GM18868 (cell line): Measurements from ENCODE around the gene AXIN2.
A peak's percentile ranks its signal among the peaks of the same experiment; 100 is the strongest.

Experiments
- ATAC-seq: cut with Tn5 transposase; IDR thresholded peaks from one replicate; pipeline ENCODE4 v1.9.1; 2021; ENCODE audit warnings: mild to moderate bottlenecking, moderate library complexity; ENCODE audit not compliant: unreplicated experiment

AXIN2 gene, protein sequence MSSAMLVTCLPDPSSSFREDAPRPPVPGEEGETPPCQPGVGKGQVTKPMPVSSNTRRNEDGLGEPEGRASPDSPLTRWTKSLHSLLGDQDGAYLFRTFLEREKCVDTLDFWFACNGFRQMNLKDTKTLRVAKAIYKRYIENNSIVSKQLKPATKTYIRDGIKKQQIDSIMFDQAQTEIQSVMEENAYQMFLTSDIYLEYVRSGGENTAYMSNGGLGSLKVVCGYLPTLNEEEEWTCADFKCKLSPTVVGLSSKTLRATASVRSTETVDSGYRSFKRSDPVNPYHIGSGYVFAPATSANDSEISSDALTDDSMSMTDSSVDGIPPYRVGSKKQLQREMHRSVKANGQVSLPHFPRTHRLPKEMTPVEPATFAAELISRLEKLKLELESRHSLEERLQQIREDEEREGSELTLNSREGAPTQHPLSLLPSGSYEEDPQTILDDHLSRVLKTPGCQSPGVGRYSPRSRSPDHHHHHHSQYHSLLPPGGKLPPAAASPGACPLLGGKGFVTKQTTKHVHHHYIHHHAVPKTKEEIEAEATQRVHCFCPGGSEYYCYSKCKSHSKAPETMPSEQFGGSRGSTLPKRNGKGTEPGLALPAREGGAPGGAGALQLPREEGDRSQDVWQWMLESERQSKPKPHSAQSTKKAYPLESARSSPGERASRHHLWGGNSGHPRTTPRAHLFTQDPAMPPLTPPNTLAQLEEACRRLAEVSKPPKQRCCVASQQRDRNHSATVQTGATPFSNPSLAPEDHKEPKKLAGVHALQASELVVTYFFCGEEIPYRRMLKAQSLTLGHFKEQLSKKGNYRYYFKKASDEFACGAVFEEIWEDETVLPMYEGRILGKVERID

DNA sequence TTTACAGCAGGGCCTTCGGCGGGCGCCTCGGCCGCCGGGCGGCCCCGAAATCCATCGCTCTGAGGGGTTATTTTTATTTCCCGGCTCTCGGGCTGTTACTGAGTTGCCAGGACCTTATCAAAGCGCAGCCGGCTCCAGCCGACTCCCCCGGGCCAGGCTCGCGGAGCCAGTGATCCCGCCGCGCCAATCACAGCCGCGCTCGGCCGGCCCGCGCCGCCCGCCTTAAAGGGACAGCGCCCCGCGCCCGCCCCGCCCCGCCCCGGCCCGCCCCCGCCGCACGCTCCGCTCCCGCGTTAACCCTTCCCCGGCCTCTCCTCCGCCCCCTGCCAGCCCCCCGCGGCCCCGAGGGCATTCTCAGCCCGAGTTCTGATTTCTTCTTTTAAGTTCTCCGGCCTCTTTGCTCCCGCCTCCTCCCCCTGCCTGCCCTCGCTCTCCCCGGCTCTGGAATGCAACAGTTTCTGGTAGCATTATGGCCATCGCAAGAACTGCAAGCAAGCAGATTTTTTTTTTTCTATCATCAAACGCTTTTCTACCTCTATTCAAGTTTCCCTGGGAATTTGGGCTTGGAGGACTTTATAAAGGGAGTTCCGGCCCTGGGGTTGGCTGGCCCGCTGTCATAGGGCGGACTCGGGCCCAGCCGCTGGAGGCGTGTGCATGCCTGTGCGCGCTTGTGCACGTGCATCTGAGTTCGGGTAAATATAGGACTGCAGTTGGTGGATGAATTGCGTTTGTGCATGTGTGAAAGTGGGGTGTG lies at the start of gene AXIN2:
AXIN2 (minus strand) TSS at position 197 of the 754 bp plus-strand sequence. CDS start 3,028 bp downstream, outside the sequence.
- ATAC-seq: peak; percentile 86

DNA sequence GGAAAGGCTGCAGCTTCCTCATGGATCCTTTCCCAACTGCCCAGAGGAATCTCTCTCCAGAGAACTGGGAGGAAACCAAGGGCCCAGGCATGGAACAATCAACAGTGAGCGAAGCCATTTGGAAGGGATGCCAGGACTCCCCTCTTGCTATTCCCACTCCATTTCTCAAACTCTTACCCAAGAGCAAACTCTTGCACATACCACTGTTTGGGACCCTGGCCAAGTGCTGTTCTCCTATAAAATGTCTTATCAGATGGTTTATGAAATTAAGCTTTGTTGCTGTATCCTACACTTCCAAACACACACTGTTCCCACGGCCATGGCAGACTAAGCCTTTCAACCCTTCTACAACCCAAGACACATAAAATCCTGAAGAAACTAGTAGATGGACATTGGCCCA lies 48.3 kb upstream of the AXIN2 start:
- ATAC-seq: no peak

DNA sequence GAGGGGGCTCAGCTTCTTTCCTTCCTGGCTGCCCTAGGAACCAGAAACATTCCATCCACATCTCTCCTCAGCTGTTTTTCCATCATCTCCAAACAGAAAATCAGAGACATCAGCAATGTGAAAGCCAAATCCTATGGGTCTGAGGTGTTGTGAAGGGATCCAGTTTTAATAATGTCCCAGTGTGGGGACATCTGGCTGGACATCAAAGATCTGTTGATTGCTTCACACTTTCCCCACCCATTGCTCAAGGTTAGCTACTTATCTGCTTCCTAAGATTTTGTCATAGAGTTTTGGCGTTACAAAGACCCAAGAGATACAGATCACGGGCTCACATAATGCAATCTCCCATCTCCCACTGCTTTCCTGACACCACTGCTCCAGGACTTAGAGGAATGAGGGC lies 47.8 kb upstream of the AXIN2 start:
- ATAC-seq: no peak

DNA sequence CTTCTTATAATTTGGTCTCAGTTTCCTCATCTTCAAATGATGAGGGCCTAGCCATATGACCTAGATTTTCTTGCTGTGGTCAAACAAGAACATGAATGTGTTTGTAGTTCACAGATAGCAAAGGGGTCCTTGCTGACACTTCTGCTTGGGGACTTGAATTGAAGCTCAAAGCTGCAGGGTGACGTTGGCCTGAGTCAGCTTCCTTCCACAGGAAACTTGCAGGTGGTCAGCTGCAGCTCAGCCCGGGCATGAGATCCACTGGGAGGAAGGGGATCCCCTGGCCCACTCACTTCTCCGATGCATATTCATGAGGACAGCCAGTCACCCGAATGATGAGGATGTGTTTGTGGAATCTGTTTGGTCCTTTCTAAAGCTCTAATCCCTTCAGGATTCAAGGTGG lies 42.6 kb upstream of the AXIN2 start:
- no peak for ATAC-seq

DNA sequence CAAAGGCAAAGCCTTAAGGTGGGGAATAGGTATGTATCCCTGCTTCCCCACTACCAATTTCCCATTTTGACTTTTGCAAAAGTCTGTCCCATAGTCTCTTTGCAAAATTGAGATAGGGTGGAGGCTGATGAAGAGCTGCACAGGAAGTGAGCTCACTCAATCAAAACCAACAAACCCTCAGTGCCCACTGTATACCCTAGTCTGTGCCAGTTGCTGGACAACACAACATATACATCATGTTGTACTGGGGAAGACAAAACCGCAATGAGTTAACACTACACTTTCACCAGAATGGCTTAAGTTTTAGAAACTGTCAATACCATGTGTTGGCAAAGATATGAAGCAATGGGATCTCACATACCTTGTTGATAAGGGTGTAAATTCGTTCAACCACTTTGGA lies 40.4 kb upstream of the AXIN2 start:
- no peak for ATAC-seq

DNA sequence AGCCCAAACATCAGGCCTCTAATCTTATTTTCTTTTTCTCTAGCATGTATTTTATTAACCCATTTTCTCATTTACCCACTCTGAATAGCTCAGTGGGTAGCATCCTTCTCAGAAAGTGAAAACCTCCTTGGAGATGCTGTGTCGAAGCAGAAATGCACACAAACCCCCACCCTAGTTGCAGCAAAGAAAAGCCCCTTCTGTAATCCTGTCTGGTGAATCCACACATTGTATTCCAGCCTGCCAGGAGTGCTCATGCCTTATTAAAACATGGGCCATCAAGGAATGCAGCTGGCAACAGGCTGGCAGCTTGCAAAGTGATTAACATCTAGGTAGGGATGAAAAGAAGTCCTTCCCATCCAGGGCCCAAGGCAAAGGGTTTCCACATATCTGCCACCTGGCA lies 39.7 kb upstream of the AXIN2 start:
- ATAC-seq: no peak

DNA sequence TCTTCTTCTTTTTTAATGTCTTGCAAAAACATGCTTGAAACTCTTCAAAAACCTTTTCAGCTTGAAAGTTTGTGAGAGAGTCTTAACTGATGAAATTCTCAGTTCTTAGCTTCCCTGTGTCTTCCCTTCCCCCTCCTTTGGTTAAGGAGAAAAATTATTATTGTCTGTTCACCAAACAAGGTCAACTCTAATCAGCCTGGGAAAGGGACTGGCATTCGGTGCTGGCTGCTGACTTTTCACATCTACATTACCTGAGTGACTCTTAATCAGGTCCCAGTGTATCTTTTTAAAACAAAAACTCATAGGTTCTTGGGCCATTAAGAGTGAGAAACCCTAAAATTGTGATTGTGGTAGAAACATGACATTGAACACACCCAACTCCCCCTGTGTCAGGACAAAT lies 39.1 kb upstream of the AXIN2 start:
- no peak for ATAC-seq

DNA sequence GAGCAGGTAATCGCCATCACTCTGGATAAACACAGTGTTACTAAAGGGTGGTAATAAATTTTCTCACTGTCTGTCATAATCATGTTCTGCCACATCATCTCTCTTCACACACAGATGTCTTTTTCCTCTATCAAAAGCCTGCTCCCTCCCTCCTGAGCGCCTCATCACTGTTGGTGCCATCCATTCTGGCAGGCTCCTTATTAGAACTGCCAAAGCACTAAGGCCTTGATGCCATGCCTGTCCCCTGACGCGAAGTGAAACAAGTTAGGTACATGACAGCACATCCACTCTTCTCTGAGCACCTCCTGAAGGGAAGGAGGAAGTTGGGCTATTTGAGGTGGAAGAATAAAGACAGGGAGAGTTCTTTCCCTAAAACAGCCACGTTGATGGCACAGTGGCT lies 38.2 kb upstream of the AXIN2 start:
- ATAC-seq: no peak

DNA sequence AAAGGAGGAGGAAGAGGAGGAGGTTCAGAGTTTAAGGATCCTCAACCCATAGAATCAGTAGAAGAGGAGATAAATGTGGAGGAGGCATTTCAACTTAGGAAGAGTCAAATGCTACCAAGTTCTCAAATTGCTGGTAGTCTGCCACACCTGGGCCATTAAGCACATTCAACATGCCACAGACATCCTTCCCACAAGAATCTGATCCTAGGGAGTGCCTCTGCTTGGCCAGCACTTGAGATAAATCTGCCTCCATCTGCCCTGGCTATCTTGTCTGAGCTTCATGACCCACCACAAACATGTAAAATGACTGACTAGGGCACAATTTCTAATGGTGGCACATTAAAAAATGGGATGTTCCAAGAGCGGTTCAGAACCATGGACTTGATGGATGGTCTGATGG lies 37.3 kb upstream of the AXIN2 start:
- ATAC-seq: no peak

DNA sequence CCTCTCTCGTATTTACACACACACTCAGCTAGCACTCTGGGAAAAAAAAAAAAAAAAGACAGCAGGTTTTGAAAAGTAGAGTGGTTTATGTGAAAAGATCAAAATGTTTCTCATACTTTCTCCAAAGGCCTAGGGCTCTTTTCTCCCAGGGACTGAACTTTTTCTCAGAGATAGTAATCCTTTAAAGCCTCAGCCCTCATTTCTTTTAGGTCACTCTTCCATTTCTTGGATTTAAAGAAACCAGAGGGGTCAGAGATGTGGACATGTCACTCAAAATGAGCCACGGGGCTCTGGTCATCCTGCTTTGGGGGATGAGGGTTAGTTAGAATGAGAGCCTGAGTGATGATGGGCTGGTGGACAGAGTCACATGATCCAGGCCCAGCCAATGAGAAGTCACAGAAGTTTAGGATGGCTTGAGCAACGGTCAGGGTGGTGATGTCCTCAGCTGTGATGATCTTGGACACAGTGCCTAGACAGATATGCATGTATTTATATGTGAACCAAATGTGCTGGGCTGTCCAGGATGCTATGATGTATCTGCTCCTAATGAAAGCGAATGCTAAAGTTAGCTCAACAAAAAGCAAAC lies 33.7 kb upstream of the AXIN2 start:
- ATAC-seq: no peak

DNA sequence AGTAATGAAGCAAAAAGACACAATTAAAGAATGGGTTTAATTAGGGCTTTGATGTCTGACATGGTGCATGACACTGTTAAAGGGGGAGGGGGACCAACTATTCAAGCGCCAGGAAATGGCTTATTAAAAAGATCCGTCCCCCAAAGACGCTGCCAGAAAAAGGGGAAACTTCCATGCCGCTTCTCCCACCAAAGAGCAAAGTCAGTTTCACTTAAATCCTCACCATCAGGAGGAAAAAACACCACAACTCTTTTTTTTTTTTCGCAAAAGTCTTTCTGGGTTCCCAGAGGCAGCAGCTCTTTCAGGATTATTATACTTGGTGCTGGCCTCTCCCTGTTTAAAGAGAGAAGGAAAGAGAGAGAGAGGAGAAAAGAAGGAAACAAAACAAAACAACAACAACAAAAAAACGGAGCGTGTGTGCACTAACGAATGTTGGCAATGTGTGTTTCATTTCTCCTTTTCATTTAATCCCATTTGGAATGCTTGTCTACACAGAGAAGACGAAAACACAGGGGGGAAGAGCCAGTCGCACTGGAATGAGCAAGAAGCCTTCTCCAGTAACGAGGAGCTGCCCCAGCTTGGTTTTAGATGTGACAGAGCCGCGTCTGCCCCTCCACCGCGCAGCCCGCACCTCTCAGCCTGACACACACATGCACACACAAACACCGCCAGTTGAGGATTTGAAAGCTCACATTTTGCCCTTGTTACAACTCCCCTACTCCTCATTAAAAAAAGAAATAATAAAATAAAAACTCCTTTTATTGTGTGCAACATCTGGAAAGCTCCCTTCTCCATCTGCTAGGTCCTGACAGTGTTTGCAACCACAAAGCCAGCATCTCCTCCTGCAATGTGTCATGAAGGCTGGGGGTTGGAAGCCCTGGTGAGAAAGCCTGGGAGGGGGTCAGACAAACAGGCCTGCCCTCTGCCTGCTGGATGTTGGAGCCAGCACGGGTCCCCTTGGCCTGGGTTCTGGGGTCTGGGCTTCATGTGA lies 32.7 kb upstream of the AXIN2 start:
- no peak for ATAC-seq

DNA sequence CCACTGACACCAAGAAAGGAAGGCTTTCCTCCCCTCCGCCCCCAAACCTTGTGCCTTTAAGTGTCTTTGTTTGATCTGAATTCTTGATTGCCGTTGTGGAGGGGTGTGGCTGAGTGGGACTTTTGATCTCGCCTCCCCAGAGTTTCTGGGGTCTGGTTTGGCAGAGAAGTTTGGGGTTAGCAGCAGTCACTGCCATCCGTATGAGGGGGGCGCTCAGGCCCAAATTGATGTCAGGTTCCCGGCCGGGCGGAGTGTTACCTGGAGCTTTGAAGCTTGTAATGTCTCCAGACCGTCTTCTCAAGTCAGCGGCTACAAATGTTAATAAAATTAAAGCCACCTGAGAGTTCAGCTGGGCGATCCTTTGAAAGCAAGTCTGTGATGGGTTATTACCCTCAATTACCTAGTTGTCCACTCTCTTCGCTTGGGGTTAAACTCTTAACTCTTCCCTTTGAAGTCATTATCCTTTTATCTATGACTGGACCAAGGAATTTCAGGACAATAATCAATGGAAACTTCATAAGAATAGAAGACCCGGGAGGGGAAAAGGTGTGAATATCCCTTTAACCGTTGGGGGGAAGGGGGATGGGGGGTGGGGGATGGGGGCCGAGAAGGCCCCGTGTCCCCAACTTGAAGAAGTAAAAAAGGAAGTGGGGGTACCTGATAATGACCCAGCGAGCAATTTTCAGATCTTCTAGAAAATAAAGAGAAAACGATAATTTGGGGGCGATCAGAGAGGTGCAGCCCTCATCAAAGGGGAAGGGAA lies 31.8 kb upstream of the AXIN2 start:
- ATAC-seq: no peak

DNA sequence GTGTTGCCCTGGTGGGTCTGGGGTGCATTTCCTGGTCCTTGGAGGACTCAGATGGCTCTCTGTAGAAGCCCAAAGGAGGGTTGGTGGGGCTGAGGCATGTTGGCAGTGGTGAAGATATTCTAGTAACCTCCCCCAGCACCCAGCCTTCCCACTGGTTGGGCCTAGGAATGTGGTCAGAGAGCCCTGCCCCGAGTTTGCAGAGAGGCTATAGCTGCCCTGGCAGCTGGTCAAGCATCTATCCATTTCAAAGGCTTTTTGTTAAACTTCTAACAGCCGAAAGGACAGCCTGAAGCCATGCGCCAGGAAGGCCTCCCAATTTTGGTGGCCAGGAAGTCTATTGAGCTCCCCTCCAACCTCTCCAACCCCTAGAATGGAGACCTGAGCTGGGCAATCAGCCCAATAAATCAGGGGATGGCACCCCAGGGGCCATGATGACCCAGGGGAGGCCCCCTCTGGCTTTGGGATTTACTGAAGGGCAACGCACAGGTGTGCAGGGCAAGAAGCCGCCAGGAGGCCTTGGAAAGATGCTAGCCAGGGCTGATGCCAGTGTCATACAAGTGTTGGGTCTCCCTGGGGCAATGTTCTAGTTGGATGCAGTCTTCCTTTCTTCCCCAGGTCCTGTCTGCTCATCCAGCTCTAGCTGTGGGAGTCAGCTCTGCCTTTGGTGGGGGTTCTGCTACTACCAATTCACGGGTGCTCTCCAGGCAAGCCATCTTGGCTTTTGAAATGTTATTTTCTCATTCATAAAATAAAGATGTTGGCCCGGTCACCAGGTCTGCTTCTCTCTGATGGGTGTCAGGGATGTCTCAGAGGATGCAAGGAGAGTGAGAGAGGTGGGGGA lies 30.9 kb upstream of the AXIN2 start:
- no peak for ATAC-seq

DNA sequence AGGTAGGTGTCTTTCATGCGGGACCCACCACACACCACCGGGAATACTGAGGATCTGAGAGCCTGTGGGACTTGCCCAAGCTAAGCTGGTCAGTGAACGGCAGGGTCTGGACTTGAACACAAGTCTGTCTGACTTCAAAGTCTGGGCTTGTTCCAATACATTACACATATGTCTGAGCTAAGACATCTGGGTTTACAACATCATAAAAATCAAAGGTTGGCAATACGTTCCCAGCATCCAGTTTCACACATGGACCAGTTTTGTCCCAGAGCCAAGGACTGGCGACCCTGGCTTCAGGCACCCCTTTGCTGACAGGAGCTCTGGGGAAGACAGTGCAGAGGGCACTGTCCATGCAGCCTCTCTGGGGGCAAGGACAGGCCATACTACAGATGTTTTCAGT lies 27.9 kb upstream of the AXIN2 start:
- no peak for ATAC-seq

DNA sequence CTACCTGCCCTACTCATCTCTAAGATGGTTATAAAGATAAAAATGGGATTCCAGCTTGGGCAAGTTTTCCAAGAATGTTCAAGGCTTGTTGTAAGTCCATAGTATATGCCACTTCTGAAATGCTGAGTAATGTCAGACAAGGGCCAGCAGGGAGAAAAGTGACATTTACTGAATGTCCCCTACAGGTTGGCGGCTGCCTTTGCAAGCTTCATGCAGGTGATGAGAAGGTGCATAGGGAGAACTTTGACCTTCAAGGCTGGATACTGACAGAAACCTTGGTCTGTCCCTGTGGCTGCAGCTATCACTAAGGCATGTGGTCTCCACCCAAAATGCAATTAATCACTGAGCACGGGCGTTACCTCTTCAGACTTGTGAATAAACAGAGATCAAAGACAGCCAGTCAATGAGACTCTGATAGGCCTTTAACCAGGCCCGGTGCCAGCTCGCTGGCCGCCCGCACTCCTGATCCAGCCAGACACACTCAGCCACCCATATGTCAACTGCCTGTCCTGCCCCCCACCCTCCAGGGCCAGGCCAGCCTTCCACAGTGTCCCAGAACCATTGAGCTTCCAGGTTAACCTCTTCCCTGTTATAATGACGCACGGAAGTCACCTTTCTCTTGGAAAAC lies 26.8 kb upstream of the AXIN2 start:
- no peak for ATAC-seq

DNA sequence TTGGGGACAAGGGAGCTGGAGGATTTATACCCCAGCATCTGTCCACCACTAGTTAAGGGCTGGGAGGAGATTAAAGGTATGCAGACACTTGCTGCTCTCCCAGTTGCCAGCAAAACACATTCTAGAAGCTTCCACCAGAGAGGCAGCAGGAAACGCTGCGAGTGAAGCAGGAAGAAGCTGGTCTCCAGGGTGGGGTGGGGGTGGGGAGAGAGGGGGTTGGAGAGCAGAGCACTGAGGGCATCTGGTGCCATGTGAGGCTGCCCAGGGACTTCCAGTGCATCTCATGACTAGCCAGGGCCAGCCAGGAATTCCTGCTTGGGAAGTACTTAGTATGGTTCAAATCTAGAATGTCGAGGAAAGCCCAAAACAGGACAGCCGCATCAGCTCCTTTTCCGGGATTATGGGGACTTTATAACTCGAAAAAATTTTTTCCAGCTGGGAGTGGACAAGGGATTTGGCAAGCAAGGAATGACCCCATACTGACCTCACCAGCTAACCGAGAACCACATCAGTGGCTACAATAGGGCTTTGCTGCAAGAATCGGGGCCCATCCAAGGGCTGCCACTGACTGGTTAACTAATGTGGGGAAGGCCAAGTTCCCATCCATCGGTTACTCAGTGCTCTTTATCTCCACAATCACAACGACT lies 26.2 kb upstream of the AXIN2 start:
- no peak for ATAC-seq

DNA sequence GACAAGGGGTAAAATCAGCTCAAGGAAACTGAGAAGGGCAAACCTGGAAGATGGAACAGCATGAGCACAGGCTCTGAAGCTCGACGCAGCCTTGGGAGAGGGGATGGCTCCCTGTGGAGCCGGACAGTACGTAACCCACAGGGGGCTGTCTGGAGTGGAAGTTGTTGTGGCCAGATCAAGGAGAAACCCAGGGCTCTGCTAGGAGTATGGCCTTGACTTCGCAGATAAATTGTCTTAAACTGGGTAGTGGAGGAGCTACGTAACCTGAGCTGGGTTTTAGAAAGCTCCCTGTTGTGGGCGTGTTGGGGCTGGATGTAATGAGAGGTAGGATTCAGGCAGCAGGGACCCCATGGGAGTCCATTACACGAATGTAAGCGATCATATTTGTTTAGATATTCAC lies 25.5 kb upstream of the AXIN2 start:
- ATAC-seq: no peak
